ENCODE data around the gene RBP5.

Gene RBP5

GRCh38 chr12:7110661-7111060, 18.0 kb downstream of the RBP5 start:
- H3K9ac ChIP-seq, result no peak overlapping the region
- TF ChIP-seq CTCF (IDR thresholded peaks at IDR 0.05), result no peak

GRCh38 chr12:7109572-7109920, 19.1 kb downstream of the RBP5 start:
- H3K4me3 ChIP-seq (ENCODE audit: low read depth, low read length), result no peak overlapping the region
- H3K9ac ChIP-seq, result no peak overlapping the region
- no peak for TF ChIP-seq CTCF (IDR thresholded peaks at IDR 0.05)
- peaks cover 2% of the 10 kb centered on the region for H3K9me3 ChIP-seq (ENCODE audit: control insufficient read depth, low read length)
- H3K4me2 ChIP-seq (ENCODE audit: low read length), result peak overlapping the region; percentile 56
- H3K4me1 ChIP-seq, result peaks cover 4% of the 10 kb centered on the region
- H3K79me2 ChIP-seq, result peaks cover 4% of the 10 kb centered on the region
- H3K36me3 ChIP-seq (ENCODE audit: control insufficient read depth, insufficient read depth, low read length), result no peaks in the 10 kb centered on the region
- peak overlapping the region; percentile 86 for H2AFZ ChIP-seq
- H3K27me3 ChIP-seq (ENCODE audit: control insufficient read depth, insufficient read depth, low read length), result no peaks in the 10 kb centered on the region
- H3K27ac ChIP-seq, result peak overlapping the region; percentile 91

More at GRCh38 chr12:7110661-7111060, 18.0 kb downstream of the RBP5 start:
- Histone ChIP-seq H3K79me2 (peaks cover 4% of the 10 kb centered on the region), H3K9me3 (ENCODE audit: control insufficient read depth, low read length) (peaks cover 2% of the 10 kb centered on the region), H3K27me3 (ENCODE audit: control insufficient read depth, insufficient read depth, low read length) (no peaks in the 10 kb centered on the region), H3K4me1 (peaks cover 4% of the 10 kb centered on the region), H3K36me3 (ENCODE audit: control insufficient read depth, insufficient read depth, low read length) (no peaks in the 10 kb centered on the region), H3K4me2 (ENCODE audit: low read length) (no peak overlapping the region), H3K27ac (no peak overlapping the region), H2AFZ (no peak overlapping the region), H3K4me3 (ENCODE audit: low read depth, low read length) (no peak overlapping the region)

DNA sequence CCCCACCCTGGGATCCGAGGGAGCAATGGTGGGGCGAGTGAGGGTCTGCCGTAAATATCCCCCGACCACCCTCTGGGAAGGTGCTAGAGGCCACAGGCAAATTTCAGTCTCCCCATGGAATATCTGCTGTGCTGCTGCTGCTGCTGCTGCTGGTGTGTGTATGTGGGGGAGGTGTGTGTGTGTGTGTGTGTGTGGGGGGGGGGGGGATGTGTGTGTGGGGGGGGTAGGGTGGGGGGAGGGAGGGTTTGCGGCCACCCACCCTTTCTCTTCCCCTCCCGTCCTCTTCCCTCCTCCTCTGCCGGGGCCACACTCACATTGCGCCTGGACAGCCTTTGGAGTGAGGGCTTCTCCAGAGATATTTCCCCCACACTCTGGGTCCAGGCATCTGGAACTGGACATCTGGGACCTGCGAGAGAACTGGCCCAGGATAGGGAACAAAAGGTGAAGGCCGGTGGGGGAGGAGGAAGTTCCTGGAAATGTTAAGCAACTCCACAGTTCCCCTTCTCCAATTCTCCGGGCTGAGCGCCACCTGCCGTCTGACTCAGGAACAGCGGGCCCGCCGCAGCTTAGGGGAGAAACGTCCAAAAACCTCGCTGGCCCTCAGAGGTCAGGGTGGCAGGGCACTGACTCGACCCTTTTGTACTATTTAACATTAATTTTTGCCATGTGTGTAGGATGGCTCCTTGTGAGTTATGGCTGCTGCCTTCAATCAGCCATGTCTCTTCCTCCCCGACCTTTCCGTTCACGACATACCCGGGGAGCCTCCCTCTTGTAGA, 19.7 kb downstream of the RBP5 start, which contains the start of gene C1RL:
Gene C1RL (minus strand): TSS at position 419 of the 776 bp plus-strand sequence. CDS start 34 bp downstream, at position 385.
- H3K4me1 ChIP-seq, result peaks cover 4% of the 10 kb centered on the region

GRCh38 chr12:7108003-7108795, 20.5 kb downstream of the RBP5 start:
- Histone ChIP-seq H3K79me2 (peaks cover 4% of the 10 kb centered on the region), H3K27ac (peak overlapping the region; percentile 91), H3K9ac (peak overlapping the region; percentile 49), H3K27me3 (ENCODE audit: control insufficient read depth, insufficient read depth, low read length) (no peaks in the 10 kb centered on the region), H3K9me3 (ENCODE audit: control insufficient read depth, low read length) (peaks cover 2% of the 10 kb centered on the region), H3K4me3 (ENCODE audit: low read depth, low read length) (peak overlapping the region; percentile 71), H3K4me1 (peaks cover 4% of the 10 kb centered on the region), H2AFZ (peak overlapping the region; percentile 97), H3K4me2 (ENCODE audit: low read length) (peak overlapping the region; percentile 97), H3K36me3 (ENCODE audit: control insufficient read depth, insufficient read depth, low read length) (no peaks in the 10 kb centered on the region)
- no peak for TF ChIP-seq CTCF (IDR thresholded peaks at IDR 0.05)

More for the DNA sequence above, 19.7 kb downstream of the RBP5 start, which contains the start of gene C1RL:
- Histone ChIP-seq H3K9ac (peak within 1 kb of the TSS; percentile 49), H3K27me3 (ENCODE audit: control insufficient read depth, insufficient read depth, low read length) (no peaks in the 10 kb centered on the region), H3K4me2 (ENCODE audit: low read length) (peak within 1 kb of the TSS; percentile 97), H3K27ac (peak within 1 kb of the TSS; percentile 91), H3K9me3 (ENCODE audit: control insufficient read depth, low read length) (peaks cover 2% of the 10 kb centered on the region), H3K79me2 (peaks cover 4% of the 10 kb centered on the region), H3K36me3 (ENCODE audit: control insufficient read depth, insufficient read depth, low read length) (no peaks in the 10 kb centered on the region), H3K4me3 (ENCODE audit: low read depth, low read length) (peak within 1 kb of the TSS; percentile 71), H2AFZ (peak within 1 kb of the TSS; percentile 97)
- peak; percentile 98 for TF ChIP-seq CTCF (IDR thresholded peaks at IDR 0.05)
